ENCODE measurements around the gene ABHD3.
"Not testable (repeated sequence)": the region's sequence is repeated elsewhere in the genome, so short reads cannot be mapped to it uniquely, and the experiment has no call there.

Gene ABHD3

DNA sequence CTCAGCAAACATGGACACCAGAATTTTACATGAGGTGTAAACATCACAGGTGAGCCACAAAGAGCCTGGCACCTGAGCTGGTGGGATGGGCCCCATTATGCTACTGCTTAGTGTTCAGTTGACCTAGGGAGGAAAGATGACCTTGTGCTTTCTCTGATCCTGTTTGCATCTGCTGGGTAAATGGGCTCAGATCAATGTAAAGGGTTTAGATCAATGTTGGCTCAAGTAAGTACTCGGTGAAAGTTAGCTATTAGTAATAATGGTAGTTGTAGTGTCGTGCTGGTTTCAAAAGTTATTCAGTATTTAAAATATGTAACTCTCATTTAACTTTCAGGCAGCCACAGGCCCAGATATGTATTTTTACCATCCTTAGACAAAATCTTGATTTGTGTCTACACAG is 19.8 kb downstream of the ABHD3 start:
- no peak overlapping the region for H3K4me3 ChIP-seq (ENCODE audit: low read length)
- no peak for TF ChIP-seq CTCF (conservative IDR thresholded peaks at IDR 0.05; ENCODE audit: low read depth, low read length)
- DNase-seq (ENCODE audit: low read depth), result no peak

DNA sequence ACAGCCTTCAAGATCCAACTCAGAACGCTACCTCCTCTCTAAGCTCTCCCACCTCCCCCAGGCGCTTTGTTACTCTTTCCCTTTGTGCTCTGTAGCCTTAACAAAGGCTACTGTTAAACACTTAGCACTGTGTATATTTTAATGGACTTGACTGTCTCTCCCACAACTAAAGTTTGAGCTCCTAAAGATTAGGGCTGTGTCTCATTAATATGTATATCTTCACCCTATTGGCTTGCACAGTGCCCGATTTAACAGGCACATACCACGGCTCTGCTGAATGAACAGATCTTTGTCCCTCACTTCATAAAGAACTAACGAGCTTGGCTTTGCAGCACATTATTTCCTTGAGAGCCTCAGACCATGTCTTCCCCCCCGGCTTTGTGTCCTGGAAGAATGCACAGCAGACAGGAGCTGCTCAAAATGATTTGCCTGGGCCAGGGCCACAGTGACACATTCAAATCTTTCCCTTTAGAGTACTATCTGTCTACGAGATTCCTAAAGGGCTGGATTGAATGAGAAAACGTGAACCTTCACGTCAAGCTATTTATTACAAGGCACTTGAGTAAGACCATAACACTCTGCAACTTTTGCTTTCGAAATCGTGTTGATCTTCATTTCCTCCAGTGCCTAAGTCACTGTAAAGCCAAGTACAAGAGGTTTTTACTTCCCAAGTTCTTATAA is 22.1 kb downstream of the ABHD3 start:
- H3K4me3 ChIP-seq (ENCODE audit: low read length), result peak overlapping the region; percentile 39
- no peak for TF ChIP-seq CTCF (conservative IDR thresholded peaks at IDR 0.05; ENCODE audit: low read depth, low read length)
- DNase-seq (ENCODE audit: low read depth), result no peak

DNA sequence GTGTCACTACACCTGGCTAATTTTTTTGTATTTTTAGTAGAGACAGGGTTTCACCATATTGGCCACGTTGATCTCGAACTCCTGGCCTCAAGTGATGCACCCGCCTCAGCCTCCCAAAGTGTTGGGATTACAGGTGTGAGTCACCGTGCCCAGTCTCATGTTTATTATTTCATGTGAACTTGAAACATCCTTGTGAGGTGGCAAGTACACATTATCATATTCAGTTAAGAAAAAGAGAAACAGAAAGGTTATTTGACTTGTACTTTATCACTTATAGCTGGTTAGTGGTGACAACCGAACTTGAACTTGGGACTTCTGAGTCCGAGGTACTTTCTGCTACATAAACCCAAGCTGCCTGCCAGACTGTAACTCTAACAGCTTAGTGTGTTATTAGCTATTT is 24.4 kb downstream of the ABHD3 start:
- no peak for DNase-seq (ENCODE audit: low read depth)
- no peak for TF ChIP-seq CTCF (conservative IDR thresholded peaks at IDR 0.05; ENCODE audit: low read depth, low read length)
- no peak overlapping the region for H3K4me3 ChIP-seq (ENCODE audit: low read length)

DNA sequence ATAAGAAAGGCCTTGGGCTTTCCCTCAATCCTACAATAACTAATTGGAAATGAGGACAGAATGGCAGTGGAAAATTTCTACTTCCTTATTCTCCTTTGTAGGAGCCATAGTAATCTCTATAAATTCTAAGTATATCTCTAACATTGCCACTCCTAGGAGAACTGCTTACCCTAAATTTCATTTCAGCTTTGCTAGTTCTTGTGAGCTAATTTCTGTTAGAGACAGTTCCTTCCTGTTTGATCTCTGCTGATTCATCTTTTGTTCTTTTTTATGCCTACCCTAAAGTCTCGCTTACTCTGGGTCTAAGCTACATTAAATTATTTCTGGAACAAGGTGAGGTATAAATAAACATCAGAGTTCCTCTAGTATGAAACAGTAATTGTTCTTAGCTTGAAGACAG is 25.7 kb downstream of the ABHD3 start:
- no peak for DNase-seq (ENCODE audit: low read depth)
- TF ChIP-seq CTCF (conservative IDR thresholded peaks at IDR 0.05; ENCODE audit: low read depth, low read length), result no peak
- H3K4me3 ChIP-seq (ENCODE audit: low read length), result no peak overlapping the region

GRCh38 chr18:21675354-21675753 is 29.2 kb downstream of the ABHD3 start:
- DNase-seq (ENCODE audit: low read depth); H3K4me3 ChIP-seq (ENCODE audit: low read length): not testable (repeated sequence)

- peak; percentile 88 for DNase-seq (ENCODE audit: low read depth)
- no peak for TF ChIP-seq CTCF (conservative IDR thresholded peaks at IDR 0.05; ENCODE audit: low read depth, low read length)
- H3K4me3 ChIP-seq (ENCODE audit: low read length), result no peak overlapping the region
Observed at GRCh38 chr18:21672521-21673267, 31.9 kb downstream of the ABHD3 start.

DNA sequence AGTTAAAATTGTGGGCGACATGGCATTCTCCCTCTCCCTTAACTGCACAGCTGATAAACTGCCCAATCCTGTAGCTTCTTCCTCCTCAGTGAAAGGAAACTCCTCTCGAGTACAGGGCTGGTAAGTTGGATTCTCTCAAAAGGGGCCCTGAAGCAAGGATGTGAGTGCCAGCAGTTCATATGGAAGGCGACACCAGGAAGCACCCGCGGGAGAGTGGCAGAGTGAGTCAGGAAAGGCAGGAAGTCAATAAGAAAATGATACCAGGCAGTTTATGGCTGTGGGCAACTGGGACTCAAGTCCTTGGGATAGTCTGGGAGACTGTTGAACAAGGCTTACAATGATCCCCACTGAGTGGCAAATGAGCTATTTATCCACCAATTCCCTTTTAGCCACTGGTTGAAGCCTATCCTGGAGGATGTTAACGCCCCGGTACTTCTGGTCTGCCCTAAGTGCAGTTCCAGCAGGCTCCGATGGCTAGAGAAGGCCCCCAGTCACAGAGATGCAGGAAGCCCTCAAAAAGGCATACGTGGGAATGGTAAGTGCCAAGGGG is 34.8 kb downstream of the ABHD3 start:
- no peak for DNase-seq (ENCODE audit: low read depth)
- TF ChIP-seq CTCF (conservative IDR thresholded peaks at IDR 0.05; ENCODE audit: low read depth, low read length), result no peak
- no peak overlapping the region for H3K4me3 ChIP-seq (ENCODE audit: low read length)

All from retinal pigment epithelial cell (primary cell).